ENCODE results near the gene GFAP.

GFAP gene

DNA sequence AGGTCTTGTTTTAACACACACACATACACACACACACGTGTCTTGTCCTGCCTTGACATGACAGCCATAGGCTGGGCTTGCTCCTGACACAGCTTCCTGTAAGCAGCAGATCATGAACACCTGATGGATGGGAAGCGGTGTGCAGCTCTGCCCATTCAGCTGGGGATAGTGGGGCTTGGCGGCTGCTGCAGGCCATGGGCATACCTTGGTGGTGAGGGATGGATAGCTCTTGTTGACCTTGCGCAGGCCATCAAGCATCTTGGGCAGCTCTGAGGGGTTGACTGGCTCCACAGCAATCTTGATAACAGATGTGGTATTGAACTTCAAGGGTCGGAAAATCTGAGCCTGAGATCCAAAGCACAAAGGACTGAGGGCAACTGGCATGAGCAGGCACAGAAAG, 55.6 kb downstream of the GFAP start:
- no peak for DNase-seq

DNA sequence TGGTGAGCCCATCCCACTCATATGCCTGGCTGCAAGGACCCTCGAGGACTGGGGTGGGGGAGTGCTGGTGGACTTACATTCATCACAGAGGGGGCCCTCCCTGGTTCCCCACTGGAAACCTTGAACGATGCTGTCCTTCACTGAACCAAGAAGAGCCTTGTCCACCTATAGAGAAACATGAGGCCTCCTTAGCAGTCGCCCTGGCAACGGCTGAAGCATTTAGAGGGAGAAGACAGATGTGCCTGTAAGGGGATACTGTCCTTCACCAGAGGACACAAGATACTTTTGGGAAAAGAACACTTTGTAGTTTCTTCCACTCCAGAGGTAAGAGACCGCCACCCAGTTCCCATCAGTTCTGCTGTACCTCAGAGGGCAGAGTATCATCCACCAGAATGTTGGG, 61.1 kb downstream of the GFAP start:
- DNase-seq: no peak
